Naive thymus-derived CD8-positive, alpha-beta T cell (primary cell): ENCODE data around the gene COL28A1. TPM values are rescaled to one million over a fixed set of nuclear protein-coding genes. Genes with fewer than 3 reads are reported as not detected.

ENCODE experiments used
- ATAC-seq, 2 donors: fragments of 150-1000 bp; cut with Tn5 transposase in 1 of 2; sonication (Bioruptor Pico), chemical (Tn5 transposase) in 1 of 2; 1 replicate in 1 of 2; 2 replicates in 1 of 2; pipeline ENCODE4 v1.10.0; 2021; ENCODE audit warnings: mild to moderate bottlenecking in 2 of 2, moderate library complexity in 2 of 2
- POLR2A ChIA-PET: fragments of 350-600 bp; sonication (Branson Sonifier 250); formaldehyde crosslinking; loops from one replicate; lab custom pipeline; 2021; ENCODE audit warnings: antibody characterized with exemption; lab: Charles Lee
- DNase-seq, 10 donors: peaks; one replicate each; pipeline versions ENCODE4 v3.0.0 to v3.0.0-alpha.2; 2020 to 2022
- H3K27ac Mint-ChIP-seq, 10 donors: one replicate each; pipeline ENCODE4 v1.8.0; 2020 to 2022; ENCODE audit warnings: mild to moderate bottlenecking in 10 of 10, mixed read lengths in 10 of 10, moderate library complexity in 4 of 10, inconsistent platforms in 1 of 10
- H3K27me3 Mint-ChIP-seq, 5 donors: one replicate each; pipeline ENCODE4 v1.8.0; 2021 to 2022; ENCODE audit warnings: mixed read lengths in 5 of 5
- H3K36me3 Mint-ChIP-seq, 3 donors: one replicate each; pipeline ENCODE4 v1.8.0; 2020 to 2022; ENCODE audit warnings: mixed read lengths in 3 of 3, mild to moderate bottlenecking in 2 of 3, inconsistent platforms in 1 of 3
- H3K4me1 Mint-ChIP-seq, 4 donors: one replicate each; pipeline ENCODE4 v1.8.0; 2021 to 2022; ENCODE audit warnings: mixed read lengths in 4 of 4
- H3K4me3 Mint-ChIP-seq, 10 donors: one replicate each; pipeline ENCODE4 v1.8.0; 2020 to 2022; ENCODE audit warnings: mild to moderate bottlenecking in 10 of 10, mixed read lengths in 10 of 10, moderate library complexity in 6 of 10, inconsistent platforms in 1 of 10
- H3K9me3 Mint-ChIP-seq, 9 donors: one replicate each; pipeline ENCODE4 v1.8.0; 2020 to 2022; ENCODE audit warnings: mixed read lengths in 9 of 9, mild to moderate bottlenecking in 3 of 9, inconsistent platforms in 1 of 9, moderate library complexity in 1 of 9
- polyA plus RNA-seq, 3 donors: library from polyadenylated mRNA; unstranded; fragments of 300-500 nt; fragmentation: Illumina TruSeq; gene quantifications; one replicate each; pipeline ENCODE4 v1.2.3, GENCODE V29; 2021
- total RNA-seq, 8 experiments: library from RNA in 2 of 8; stranded (reverse) in 2 of 8; gene quantifications; one replicate each; pipeline ENCODE4 v1.2.3 and lab custom pipeline; 2021 to 2026

COL28A1 gene
- total and polyA plus RNA-seq, 5 experiments from 2014 or later = 0.33 to 0.91 TPM; not detected in 3

- no peak for ATAC-seq
- Mint-ChIP-seq H3K36me3 (no peaks in the 10 kb centered on the region), H3K4me3 (no peak overlapping the region), H3K4me1 (peaks cover 0 to 2% (median under 1%) of the 10 kb centered on the region in 4 donors), H3K27me3 (peaks cover 0 to 12% (median 1%) of the 10 kb centered on the region in 5 donors), H3K9me3 (peaks cover 0 to 2% (median 0%) of the 10 kb centered on the region in 9 donors), H3K27ac (no peak overlapping the region)
- DNase-seq = no peak
- POLR2A ChIA-PET = no interaction called here
Measured at GRCh38 chr7:7330997-7331396, 204.7 kb downstream of the COL28A1 start.

- DNase-seq (no peak), ATAC-seq (no peak)
- no peaks in the 10 kb centered on the region for H3K36me3 Mint-ChIP-seq
- H3K9me3 Mint-ChIP-seq = peaks cover 0 to 2% (median 0%) of the 10 kb centered on the region in 9 donors
- peak overlapping the region in 1 of 10 donors; percentile 40 for H3K27ac Mint-ChIP-seq
- H3K4me1 Mint-ChIP-seq = peaks cover 0 to 4% (median 2%) of the 10 kb centered on the region in 4 donors
- peaks cover 0 to 20% (median 1%) of the 10 kb centered on the region in 5 donors for H3K27me3 Mint-ChIP-seq
- H3K4me3 Mint-ChIP-seq = no peak overlapping the region
- POLR2A ChIA-PET = no interaction called here
Measured at GRCh38 chr7:7329326-7329725, 206.3 kb downstream of the COL28A1 start.

- ATAC-seq = no peak
- H3K27me3 Mint-ChIP-seq = peaks cover 0 to 25% (median 0%) of the 10 kb centered on the region in 5 donors
- H3K36me3 Mint-ChIP-seq = no peaks in the 10 kb centered on the region
- H3K4me3 Mint-ChIP-seq = no peak overlapping the region
- peaks cover 0 to 4% (median 0%) of the 10 kb centered on the region in 4 donors for H3K4me1 Mint-ChIP-seq
- DNase-seq = no peak
- POLR2A ChIA-PET = no interaction called here
- H3K27ac Mint-ChIP-seq = no peak overlapping the region
- H3K9me3 Mint-ChIP-seq = peaks cover 0 to 2% (median 0%) of the 10 kb centered on the region in 9 donors
Measured at GRCh38 chr7:7327423-7327822, 208.2 kb downstream of the COL28A1 start.

- DNase-seq (no peak), ATAC-seq (no peak)
- POLR2A ChIA-PET = no interaction called here
- H3K36me3 Mint-ChIP-seq = no peaks in the 10 kb centered on the region
- peaks cover 0 to 2% (median 0%) of the 10 kb centered on the region in 9 donors for H3K9me3 Mint-ChIP-seq
- H3K27ac Mint-ChIP-seq = no peak overlapping the region
- peaks cover 0 to 13% (median 0%) of the 10 kb centered on the region in 5 donors for H3K27me3 Mint-ChIP-seq
- H3K4me1 Mint-ChIP-seq = peaks cover 0 to 6% (median 2%) of the 10 kb centered on the region in 4 donors
- H3K4me3 Mint-ChIP-seq = no peak overlapping the region
Measured at GRCh38 chr7:7324698-7325097, 211.0 kb downstream of the COL28A1 start.

GRCh38 chr7:7323921-7324320, 211.8 kb downstream of the COL28A1 start:
- Mint-ChIP-seq H3K4me3 (no peak overlapping the region), H3K9me3 (peaks cover 0 to 2% (median 0%) of the 10 kb centered on the region in 9 donors), H3K27me3 (peaks cover 0 to 13% (median 0%) of the 10 kb centered on the region in 5 donors), H3K27ac (no peak overlapping the region), H3K4me1 (peaks cover 0 to 6% (median 2%) of the 10 kb centered on the region in 4 donors), H3K36me3 (no peaks in the 10 kb centered on the region)
- POLR2A ChIA-PET = no interaction called here
- no peak for ATAC-seq
- no peak for DNase-seq

GRCh38 chr7:7323352-7323751, 212.3 kb downstream of the COL28A1 start:
- H3K27ac Mint-ChIP-seq = peak overlapping the region in 1 of 10 donors; percentile 41
- peaks cover 0 to 13% (median 0%) of the 10 kb centered on the region in 5 donors for H3K27me3 Mint-ChIP-seq
- POLR2A ChIA-PET = no interaction called here
- peaks cover 0 to 6% (median 2%) of the 10 kb centered on the region in 4 donors for H3K4me1 Mint-ChIP-seq
- ATAC-seq = no peak
- H3K36me3 Mint-ChIP-seq = no peaks in the 10 kb centered on the region
- no peak for DNase-seq
- H3K4me3 Mint-ChIP-seq = no peak overlapping the region
- peaks cover 0 to 2% (median 0%) of the 10 kb centered on the region in 9 donors for H3K9me3 Mint-ChIP-seq

GRCh38 chr7:7321681-7322080, 214.0 kb downstream of the COL28A1 start:
- H3K27ac Mint-ChIP-seq = peak overlapping the region in 1 of 10 donors; percentile 83
- ATAC-seq = no peak

GRCh38 chr7:7318601-7319000, 217.1 kb downstream of the COL28A1 start:
- no peak for DNase-seq
- no peak overlapping the region for H3K4me3 Mint-ChIP-seq
- no peaks in the 10 kb centered on the region for H3K36me3 Mint-ChIP-seq
- ATAC-seq = no peak
- peaks cover 0 to 4% (median 0%) of the 10 kb centered on the region in 5 donors for H3K27me3 Mint-ChIP-seq
- H3K9me3 Mint-ChIP-seq = no peaks in the 10 kb centered on the region
- H3K4me1 Mint-ChIP-seq = peaks cover 0 to 2% (median 2%) of the 10 kb centered on the region in 4 donors
- H3K27ac Mint-ChIP-seq = no peak overlapping the region
- POLR2A ChIA-PET = no interaction called here

More at GRCh38 chr7:7321681-7322080, 214.0 kb downstream of the COL28A1 start:
- Mint-ChIP-seq H3K4me3 (no peak overlapping the region), H3K36me3 (no peaks in the 10 kb centered on the region), H3K9me3 (peaks cover 0 to 2% (median 0%) of the 10 kb centered on the region in 9 donors), H3K4me1 (peaks cover 0 to 6% (median 2%) of the 10 kb centered on the region in 4 donors), H3K27me3 (peaks cover 0 to 13% (median 0%) of the 10 kb centered on the region in 5 donors)
- POLR2A ChIA-PET = no interaction called here
- DNase-seq = no peak

GRCh38 chr7:7317850-7318249, 217.8 kb downstream of the COL28A1 start:
- Mint-ChIP-seq H3K9me3 (no peaks in the 10 kb centered on the region), H3K4me1 (peaks cover 0 to 2% (median 2%) of the 10 kb centered on the region in 4 donors), H3K4me3 (no peak overlapping the region), H3K27ac (no peak overlapping the region), H3K36me3 (no peaks in the 10 kb centered on the region), H3K27me3 (peaks cover 0 to 4% (median 0%) of the 10 kb centered on the region in 5 donors)
- no peak for ATAC-seq
- POLR2A ChIA-PET = no interaction called here
- no peak for DNase-seq

- no peaks in the 10 kb centered on the region for H3K9me3 Mint-ChIP-seq
- no peak overlapping the region for H3K27ac Mint-ChIP-seq
- DNase-seq (no peak), ATAC-seq (no peak)
- no peaks in the 10 kb centered on the region for H3K4me1 Mint-ChIP-seq
- POLR2A ChIA-PET = no interaction called here
- H3K27me3 Mint-ChIP-seq = peaks cover 0 to 4% (median 0%) of the 10 kb centered on the region in 5 donors
- H3K4me3 Mint-ChIP-seq = no peak overlapping the region
- H3K36me3 Mint-ChIP-seq = no peaks in the 10 kb centered on the region
Measured at GRCh38 chr7:7315851-7316250, 219.8 kb downstream of the COL28A1 start.

GRCh38 chr7:7312323-7312722, 223.3 kb downstream of the COL28A1 start:
- ATAC-seq (no peak), DNase-seq (no peak)
- peaks cover 0 to 4% (median 2%) of the 10 kb centered on the region in 3 donors for H3K36me3 Mint-ChIP-seq
- POLR2A ChIA-PET = no interaction called here
- H3K4me1 Mint-ChIP-seq = no peaks in the 10 kb centered on the region
- no peak overlapping the region for H3K27ac Mint-ChIP-seq
- H3K9me3 Mint-ChIP-seq = peaks cover 0 to 3% (median 0%) of the 10 kb centered on the region in 9 donors
- no peak overlapping the region for H3K4me3 Mint-ChIP-seq
- peaks cover 0 to 4% (median 2%) of the 10 kb centered on the region in 5 donors for H3K27me3 Mint-ChIP-seq

GRCh38 chr7:7311001-7311400, 224.7 kb downstream of the COL28A1 start:
- no peaks in the 10 kb centered on the region for H3K4me1 Mint-ChIP-seq
- no peak overlapping the region for H3K27ac Mint-ChIP-seq
- H3K9me3 Mint-ChIP-seq = peaks cover 0 to 3% (median 0%) of the 10 kb centered on the region in 9 donors
- peaks cover 0 to 4% (median 2%) of the 10 kb centered on the region in 5 donors for H3K27me3 Mint-ChIP-seq
- POLR2A ChIA-PET = no interaction called here
- no peak for ATAC-seq
- DNase-seq = no peak
- peaks cover 0 to 4% (median 2%) of the 10 kb centered on the region in 3 donors for H3K36me3 Mint-ChIP-seq
- no peak overlapping the region for H3K4me3 Mint-ChIP-seq

GRCh38 chr7:7309203-7309602, 226.5 kb downstream of the COL28A1 start:
- Mint-ChIP-seq H3K4me1 (no peaks in the 10 kb centered on the region), H3K27me3 (peaks cover 0 to 5% (median 2%) of the 10 kb centered on the region in 5 donors), H3K27ac (no peak overlapping the region), H3K9me3 (peaks cover 0 to 3% (median 0%) of the 10 kb centered on the region in 9 donors), H3K4me3 (no peak overlapping the region), H3K36me3 (peaks cover 0 to 4% (median 2%) of the 10 kb centered on the region in 3 donors)
- ATAC-seq = no peak
- DNase-seq = no peak
- POLR2A ChIA-PET = no interaction called here
